Sigmoid colon (tissue), 4 donors: Measurements from ENCODE around the gene MACIR.

ENCODE experiments used
- CTCF ChIP-seq, 4 experiments: fragments of 450-650 bp in 3 of 4; fragments of 200-600 bp in 1 of 4; IDR thresholded peaks; one replicate each; pipeline ENCODE4 v1.5.1; 2016 to 2019; ENCODE audit warnings: antibody characterized with exemption in 4 of 4, mild to moderate bottlenecking in 3 of 4, moderate library complexity in 2 of 4
- EP300 ChIP-seq, 4 donors: sonication (generic); formaldehyde crosslinking; IDR thresholded peaks; one replicate each; pipeline ENCODE4 v1.6.1; 2017; ENCODE audit warnings: antibody characterized with exemption in 4 of 4
- POLR2AphosphoS5 ChIP-seq, 4 donors: sonication (generic); formaldehyde crosslinking; IDR thresholded peaks; one replicate each; pipeline ENCODE4 v1.6.1; 2017; ENCODE audit warnings: antibody characterized with exemption in 4 of 4

GRCh38 chr5:103283120-103283519 lies 24.6 kb downstream of the MACIR start:
- no peak for TF ChIP-seq EP300 (IDR thresholded peaks at IDR 0.05)
- no peak for TF ChIP-seq CTCF (IDR thresholded peaks at IDR 0.05)
- TF ChIP-seq POLR2AphosphoS5 (IDR thresholded peaks at IDR 0.05) = no peak
